Neural cell (in vitro differentiated cells): ENCODE results near the gene FBXO47.

Source experiments
- TF ChIP-seq, protein P1 (sequence below): IDR thresholded peaks from 2 replicates; pipeline ENCODE4 v1.6.1; 2012; ENCODE audit warnings: borderline replicate concordance
- TF ChIP-seq, protein P2 (sequence below): fragments of 450-650 bp; IDR thresholded peaks from 2 replicates; pipeline ENCODE4 v1.5.1; 2014; ENCODE audit warnings: antibody characterized with exemption, mild to moderate bottlenecking, moderate library complexity; ENCODE audit not compliant: poor library complexity, severe bottlenecking

DNA sequence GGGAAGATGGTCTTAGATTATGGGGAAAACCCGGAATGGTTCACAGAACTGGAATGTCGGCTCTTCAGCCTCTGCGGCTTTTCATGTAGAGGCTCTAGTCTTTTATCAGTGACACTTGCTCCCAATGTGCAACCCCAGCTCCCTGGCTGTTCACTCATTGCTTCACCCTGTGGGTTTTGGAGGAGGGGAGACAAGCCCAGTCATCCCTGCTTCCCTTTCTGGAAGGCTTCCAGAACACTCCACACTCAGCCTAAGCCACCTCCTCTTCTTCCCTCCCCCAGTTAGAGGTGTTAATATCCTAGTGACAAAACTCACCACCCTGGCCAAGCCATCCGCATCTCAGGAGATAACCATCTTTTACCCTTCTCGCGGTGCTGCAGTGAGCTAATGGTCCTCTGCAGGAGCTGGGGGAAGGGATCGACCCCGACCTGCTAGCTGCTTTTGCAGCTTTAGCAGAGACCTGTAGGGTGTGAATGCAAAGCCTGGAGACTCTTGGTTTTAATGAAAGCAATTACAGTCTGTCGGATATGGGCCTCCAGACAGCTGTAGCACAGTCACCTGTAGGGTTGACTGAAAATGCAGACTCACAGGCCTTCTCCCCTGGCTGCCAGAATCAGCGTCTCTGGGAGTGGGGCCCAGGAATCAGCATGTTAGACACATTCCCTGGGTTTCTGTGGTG is 66.1 kb downstream of the FBXO47 start:
- TF ChIP-seq, protein P1, sequence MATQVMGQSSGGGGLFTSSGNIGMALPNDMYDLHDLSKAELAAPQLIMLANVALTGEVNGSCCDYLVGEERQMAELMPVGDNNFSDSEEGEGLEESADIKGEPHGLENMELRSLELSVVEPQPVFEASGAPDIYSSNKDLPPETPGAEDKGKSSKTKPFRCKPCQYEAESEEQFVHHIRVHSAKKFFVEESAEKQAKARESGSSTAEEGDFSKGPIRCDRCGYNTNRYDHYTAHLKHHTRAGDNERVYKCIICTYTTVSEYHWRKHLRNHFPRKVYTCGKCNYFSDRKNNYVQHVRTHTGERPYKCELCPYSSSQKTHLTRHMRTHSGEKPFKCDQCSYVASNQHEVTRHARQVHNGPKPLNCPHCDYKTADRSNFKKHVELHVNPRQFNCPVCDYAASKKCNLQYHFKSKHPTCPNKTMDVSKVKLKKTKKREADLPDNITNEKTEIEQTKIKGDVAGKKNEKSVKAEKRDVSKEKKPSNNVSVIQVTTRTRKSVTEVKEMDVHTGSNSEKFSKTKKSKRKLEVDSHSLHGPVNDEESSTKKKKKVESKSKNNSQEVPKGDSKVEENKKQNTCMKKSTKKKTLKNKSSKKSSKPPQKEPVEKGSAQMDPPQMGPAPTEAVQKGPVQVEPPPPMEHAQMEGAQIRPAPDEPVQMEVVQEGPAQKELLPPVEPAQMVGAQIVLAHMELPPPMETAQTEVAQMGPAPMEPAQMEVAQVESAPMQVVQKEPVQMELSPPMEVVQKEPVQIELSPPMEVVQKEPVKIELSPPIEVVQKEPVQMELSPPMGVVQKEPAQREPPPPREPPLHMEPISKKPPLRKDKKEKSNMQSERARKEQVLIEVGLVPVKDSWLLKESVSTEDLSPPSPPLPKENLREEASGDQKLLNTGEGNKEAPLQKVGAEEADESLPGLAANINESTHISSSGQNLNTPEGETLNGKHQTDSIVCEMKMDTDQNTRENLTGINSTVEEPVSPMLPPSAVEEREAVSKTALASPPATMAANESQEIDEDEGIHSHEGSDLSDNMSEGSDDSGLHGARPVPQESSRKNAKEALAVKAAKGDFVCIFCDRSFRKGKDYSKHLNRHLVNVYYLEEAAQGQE = no peak
- TF ChIP-seq, protein P2, sequence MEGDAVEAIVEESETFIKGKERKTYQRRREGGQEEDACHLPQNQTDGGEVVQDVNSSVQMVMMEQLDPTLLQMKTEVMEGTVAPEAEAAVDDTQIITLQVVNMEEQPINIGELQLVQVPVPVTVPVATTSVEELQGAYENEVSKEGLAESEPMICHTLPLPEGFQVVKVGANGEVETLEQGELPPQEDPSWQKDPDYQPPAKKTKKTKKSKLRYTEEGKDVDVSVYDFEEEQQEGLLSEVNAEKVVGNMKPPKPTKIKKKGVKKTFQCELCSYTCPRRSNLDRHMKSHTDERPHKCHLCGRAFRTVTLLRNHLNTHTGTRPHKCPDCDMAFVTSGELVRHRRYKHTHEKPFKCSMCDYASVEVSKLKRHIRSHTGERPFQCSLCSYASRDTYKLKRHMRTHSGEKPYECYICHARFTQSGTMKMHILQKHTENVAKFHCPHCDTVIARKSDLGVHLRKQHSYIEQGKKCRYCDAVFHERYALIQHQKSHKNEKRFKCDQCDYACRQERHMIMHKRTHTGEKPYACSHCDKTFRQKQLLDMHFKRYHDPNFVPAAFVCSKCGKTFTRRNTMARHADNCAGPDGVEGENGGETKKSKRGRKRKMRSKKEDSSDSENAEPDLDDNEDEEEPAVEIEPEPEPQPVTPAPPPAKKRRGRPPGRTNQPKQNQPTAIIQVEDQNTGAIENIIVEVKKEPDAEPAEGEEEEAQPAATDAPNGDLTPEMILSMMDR = no peak
